HepG2 (cell line): ENCODE results near the gene ZNF26. TPM values are rescaled to one million over a fixed set of nuclear protein-coding genes. Genes with fewer than 3 reads are reported as not detected.
A peak's percentile ranks its signal among the peaks of the same experiment; 100 is the strongest.

Source experiments
- ARID2 ChIP-seq: sonication (generic); formaldehyde crosslinking; IDR thresholded peaks from 2 replicates; pipeline ENCODE4 v1.8.1; 2022; ENCODE audit warnings: mild to moderate bottlenecking, missing genetic modification reagents, borderline replicate concordance
- BRCA1 ChIP-seq: sonication (generic); formaldehyde crosslinking; IDR thresholded peaks from 2 replicates; pipeline ENCODE4 v1.4.0; 2020; ENCODE audit warnings: missing genetic modification reagents
- CREM ChIP-seq, 2 experiments: sonication (generic) in 1 of 2; formaldehyde crosslinking in 1 of 2; IDR thresholded peaks; 2 replicates each; pipeline versions ENCODE4 v1.4.0 to v1.6.1; 2016 to 2020; ENCODE audit warnings: antibody characterized with exemption in 1 of 2, mild to moderate bottlenecking in 1 of 2, missing genetic modification reagents in 1 of 2
- DMAP1 ChIP-seq: IDR thresholded peaks from 2 replicates; pipeline ENCODE4 v1.6.1; 2016
- ELF3 ChIP-seq: IDR thresholded peaks from 2 replicates; pipeline ENCODE4 v1.6.1; 2016; ENCODE audit warnings: missing genetic modification reagents, missing compliant biosample characterization
- GABPA ChIP-seq, 2 experiments: IDR thresholded peaks; 2 replicates each; pipeline ENCODE4 v1.6.1; 2011 to 2016; ENCODE audit warnings: low read depth in 2 of 2, low read length in 1 of 2, missing biosample characterization in 1 of 2, missing genetic modification characterization in 1 of 2
- GABPB1 ChIP-seq: IDR thresholded peaks from 2 replicates; pipeline ENCODE4 v1.6.1; 2016; ENCODE audit warnings: mild to moderate bottlenecking, missing genetic modification reagents, moderate library complexity, missing compliant biosample characterization
- GPN1 ChIP-seq: sonication (generic); formaldehyde crosslinking; IDR thresholded peaks from 2 replicates; pipeline ENCODE4 v1.5.1; 2020; ENCODE audit warnings: missing genetic modification reagents, borderline replicate concordance
- HMG20A ChIP-seq: IDR thresholded peaks from 2 replicates; pipeline ENCODE4 v1.6.1; 2016; ENCODE audit warnings: borderline replicate concordance
- KLF13 ChIP-seq: sonication (generic); formaldehyde crosslinking; IDR thresholded peaks from 2 replicates; pipeline ENCODE4 v1.4.0; 2020; ENCODE audit warnings: mild to moderate bottlenecking, missing genetic modification reagents
- MXD4 ChIP-seq: IDR thresholded peaks from 2 replicates; pipeline ENCODE4 v1.6.1; 2016; ENCODE audit warnings: mild to moderate bottlenecking, missing biosample characterization, missing genetic modification reagents
- NFYB ChIP-seq: sonication (generic); formaldehyde crosslinking; IDR thresholded peaks from 2 replicates; pipeline ENCODE4 v1.4.0; 2020; ENCODE audit warnings: missing genetic modification reagents
- RBM39 ChIP-seq: fragments of 200-400 bp; formaldehyde crosslinking; IDR thresholded peaks from one replicate; pipeline ENCODE4 v1.6.1; 2018; ENCODE audit warnings: antibody characterized with exemption, mild to moderate bottlenecking, low read depth, low read length; ENCODE audit not compliant: poor library complexity, severe bottlenecking
- SMAD3 ChIP-seq: sonication (generic); formaldehyde crosslinking; IDR thresholded peaks from 2 replicates; pipeline ENCODE4 v1.4.0; 2020; ENCODE audit warnings: missing genetic modification reagents
- SP1 ChIP-seq, 2 experiments: fragments of 450-650 bp in 1 of 2; sonication (generic) in 1 of 2; formaldehyde crosslinking in 1 of 2; IDR thresholded peaks; 2 replicates each; pipeline versions ENCODE4 v1.4.0 to v1.6.1; 2016 to 2020; ENCODE audit warnings: missing genetic modification reagents in 1 of 2
- ZNF33A ChIP-seq: sonication (generic); formaldehyde crosslinking; IDR thresholded peaks from 2 replicates; pipeline ENCODE4 v1.5.1; 2020; ENCODE audit warnings: missing genetic modification reagents, mild to moderate bottlenecking, moderate library complexity, borderline replicate concordance
- ZNF496 ChIP-seq: sonication (generic); formaldehyde crosslinking; IDR thresholded peaks from 2 replicates; pipeline ENCODE4 v1.8.1; 2023; ENCODE audit warnings: mild to moderate bottlenecking, moderate library complexity, missing genetic modification reagents; ENCODE audit not compliant: insufficient replicate concordance
- ZNF550 ChIP-seq: sonication (generic); formaldehyde crosslinking; IDR thresholded peaks from 2 replicates; pipeline ENCODE4 v1.4.0; 2020; ENCODE audit warnings: mild to moderate bottlenecking, missing genetic modification reagents, borderline replicate concordance
- ZNF558 ChIP-seq: sonication (generic); formaldehyde crosslinking; IDR thresholded peaks from 2 replicates; pipeline ENCODE4 v1.9.0; 2022; ENCODE audit warnings: mild to moderate bottlenecking, missing genetic modification reagents, borderline replicate concordance
- ZNF569 ChIP-seq: sonication (generic); formaldehyde crosslinking; IDR thresholded peaks from 2 replicates; pipeline ENCODE4 v1.5.0; 2020; ENCODE audit warnings: mild to moderate bottlenecking, missing genetic modification reagents, moderate library complexity, borderline replicate concordance
- ZNF83 ChIP-seq: sonication (generic); formaldehyde crosslinking; IDR thresholded peaks from 2 replicates; pipeline ENCODE4 v1.4.0; 2020; ENCODE audit warnings: missing genetic modification reagents, mild to moderate bottlenecking, borderline replicate concordance
- polyA plus RNA-seq, 8 experiments: library from polyadenylated mRNA; depleted of rRNA in 3 of 8; stranded (reverse) in 7 of 8; unstranded in 1 of 8; fragments of >200 nt; fragmentation: Illumina TruSeq in 4 of 8; extraction: Trizol in 4 of 8; gene quantifications; 2 replicates each; pipeline versions ENCODE4 v1.2.1 to v1.2.3, GENCODE V29; 2011 to 2016; ENCODE audit warnings: low read depth in 4 of 8, missing spikeins in 1 of 8, mixed read lengths in 1 of 8; ENCODE audit not compliant: insufficient read depth in 1 of 8
- total RNA-seq, 5 experiments: library from RNA; depleted of rRNA; stranded (reverse); fragments of >200 nt; fragmentation: Illumina TruSeq; extraction: Trizol; gene quantifications; 2 replicates each; pipeline ENCODE4 v1.2.3, GENCODE V29; 2016; ENCODE audit warnings: low read depth in 1 of 5
- TF ChIP-seq, protein P1 (sequence below): sonication (generic); formaldehyde crosslinking; IDR thresholded peaks from 2 replicates; pipeline ENCODE4 v1.4.0; 2020; ENCODE audit warnings: mild to moderate bottlenecking, missing genetic modification reagents, borderline replicate concordance
- TF ChIP-seq, protein P2 (sequence below): sonication (generic); formaldehyde crosslinking; IDR thresholded peaks from 2 replicates; pipeline ENCODE4 v1.5.1; 2020; ENCODE audit warnings: missing genetic modification reagents, mild to moderate bottlenecking, borderline replicate concordance
- TF ChIP-seq, protein P3 (sequence below): sonication (generic); formaldehyde crosslinking; IDR thresholded peaks from 2 replicates; pipeline ENCODE4 v1.4.0; 2020; ENCODE audit warnings: missing genetic modification reagents; ENCODE audit errors: not compliant biosample characterization

The ZNF26 gene
- total and polyA plus RNA-seq, 2 of the 13 experiments (the other 11 are each of a cell fraction or from before 2014, with no cell fraction given), result 3.8 to 6.5 TPM

DNA sequence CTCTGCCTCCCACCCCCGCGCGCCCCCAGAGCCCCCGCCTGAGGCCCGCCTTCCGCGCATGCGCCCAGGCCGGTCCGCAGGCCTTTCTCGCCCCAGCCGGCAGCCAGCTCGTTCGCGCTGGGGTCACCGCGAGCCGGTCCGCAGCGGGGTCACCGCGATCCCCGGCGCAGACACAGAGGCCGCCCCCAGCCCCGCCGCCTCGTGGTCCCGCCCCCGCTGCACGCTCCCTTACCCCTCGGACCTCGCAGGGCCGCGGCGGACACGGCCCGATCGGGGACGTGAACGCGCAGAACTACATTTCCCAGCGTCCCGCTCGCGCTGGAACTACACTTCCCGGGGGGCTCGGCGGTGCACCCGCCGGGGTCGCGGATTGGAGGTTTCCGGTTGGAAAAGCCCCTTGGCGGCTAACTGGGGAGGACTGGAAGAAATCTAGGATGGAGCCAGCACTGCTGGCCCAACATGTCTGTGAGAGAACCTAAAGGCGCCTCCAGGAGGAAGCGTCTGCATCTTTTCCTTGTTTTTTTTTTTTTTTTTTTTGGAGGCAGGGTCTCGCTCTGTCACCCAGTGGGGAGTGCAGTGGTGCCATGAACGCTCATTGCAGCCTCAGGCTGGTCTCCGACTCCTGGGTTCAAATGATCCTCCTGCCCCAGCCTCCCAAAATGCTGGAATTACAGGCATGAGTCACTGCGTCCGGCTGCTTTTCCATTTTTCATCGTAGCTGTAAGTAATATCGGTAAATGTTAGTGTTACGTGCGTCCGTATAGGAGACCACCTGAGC, 30.0 kb upstream of the ZNF26 start, which contains the start of gene ZNF605 (continued):
- TF ChIP-seq ZNF558 (CRISPR knock-in tag), result peak; percentile 38; the same call in 1 of the 2 replicates
- 0 out of 2 replicates have a peak, but pooled peaks have one; percentile 30 for TF ChIP-seq BRCA1 (CRISPR knock-in tag)
- no peak; the same call in 1 of the 2 replicates for TF ChIP-seq GPN1 (CRISPR knock-in tag)
- TF ChIP-seq HMG20A, result no peak
- TF ChIP-seq ZNF496, result no peak
- TF ChIP-seq ARID2, result no peak
- peak; percentile 79 for TF ChIP-seq GABPA (IDR thresholded peaks at IDR 0.05; ENCODE audit: low read depth, low read length)
- peak; percentile 95 for TF ChIP-seq GABPA (CRISPR knock-in tag; IDR thresholded peaks at IDR 0.05; ENCODE audit: low read depth)
- peak; percentile 63; the same call in 1 of the 2 replicates for TF ChIP-seq ELF3 (CRISPR knock-in tag)
- TF ChIP-seq ZNF569 (CRISPR knock-in tag), result no peak
- TF ChIP-seq SMAD3, result no peak
- TF ChIP-seq ZNF33A, result no peak
- TF ChIP-seq, protein P1, sequence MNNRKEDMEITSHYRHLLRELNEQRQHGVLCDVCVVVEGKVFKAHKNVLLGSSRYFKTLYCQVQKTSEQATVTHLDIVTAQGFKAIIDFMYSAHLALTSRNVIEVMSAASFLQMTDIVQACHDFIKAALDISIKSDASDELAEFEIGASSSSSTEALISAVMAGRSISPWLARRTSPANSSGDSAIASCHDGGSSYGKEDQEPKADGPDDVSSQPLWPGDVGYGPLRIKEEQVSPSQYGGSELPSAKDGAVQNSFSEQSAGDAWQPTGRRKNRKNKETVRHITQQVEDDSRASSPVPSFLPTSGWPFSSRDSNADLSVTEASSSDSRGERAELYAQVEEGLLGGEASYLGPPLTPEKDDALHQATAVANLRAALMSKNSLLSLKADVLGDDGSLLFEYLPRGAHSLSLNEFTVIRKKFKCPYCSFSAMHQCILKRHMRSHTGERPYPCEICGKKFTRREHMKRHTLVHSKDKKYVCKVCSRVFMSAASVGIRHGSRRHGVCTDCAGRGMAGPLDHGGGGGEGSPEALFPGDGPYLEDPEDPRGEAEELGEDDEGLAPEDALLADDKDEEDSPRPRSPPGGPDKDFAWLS (CRISPR knock-in tag), result no peak
- peak; percentile 73 for TF ChIP-seq NFYB (CRISPR knock-in tag)
- peak; percentile 96 for TF ChIP-seq GABPB1
- TF ChIP-seq CREM (IDR thresholded peaks at IDR 0.05), result peak; percentile 96
- TF ChIP-seq CREM (CRISPR knock-in tag; IDR thresholded peaks at IDR 0.05), result no peak
- no peak for TF ChIP-seq RBM39
- TF ChIP-seq, protein P2, sequence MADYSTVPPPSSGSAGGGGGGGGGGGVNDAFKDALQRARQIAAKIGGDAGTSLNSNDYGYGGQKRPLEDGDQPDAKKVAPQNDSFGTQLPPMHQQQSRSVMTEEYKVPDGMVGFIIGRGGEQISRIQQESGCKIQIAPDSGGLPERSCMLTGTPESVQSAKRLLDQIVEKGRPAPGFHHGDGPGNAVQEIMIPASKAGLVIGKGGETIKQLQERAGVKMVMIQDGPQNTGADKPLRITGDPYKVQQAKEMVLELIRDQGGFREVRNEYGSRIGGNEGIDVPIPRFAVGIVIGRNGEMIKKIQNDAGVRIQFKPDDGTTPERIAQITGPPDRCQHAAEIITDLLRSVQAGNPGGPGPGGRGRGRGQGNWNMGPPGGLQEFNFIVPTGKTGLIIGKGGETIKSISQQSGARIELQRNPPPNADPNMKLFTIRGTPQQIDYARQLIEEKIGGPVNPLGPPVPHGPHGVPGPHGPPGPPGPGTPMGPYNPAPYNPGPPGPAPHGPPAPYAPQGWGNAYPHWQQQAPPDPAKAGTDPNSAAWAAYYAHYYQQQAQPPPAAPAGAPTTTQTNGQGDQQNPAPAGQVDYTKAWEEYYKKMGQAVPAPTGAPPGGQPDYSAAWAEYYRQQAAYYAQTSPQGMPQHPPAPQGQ (CRISPR knock-in tag), result no peak
- TF ChIP-seq, protein P3, sequence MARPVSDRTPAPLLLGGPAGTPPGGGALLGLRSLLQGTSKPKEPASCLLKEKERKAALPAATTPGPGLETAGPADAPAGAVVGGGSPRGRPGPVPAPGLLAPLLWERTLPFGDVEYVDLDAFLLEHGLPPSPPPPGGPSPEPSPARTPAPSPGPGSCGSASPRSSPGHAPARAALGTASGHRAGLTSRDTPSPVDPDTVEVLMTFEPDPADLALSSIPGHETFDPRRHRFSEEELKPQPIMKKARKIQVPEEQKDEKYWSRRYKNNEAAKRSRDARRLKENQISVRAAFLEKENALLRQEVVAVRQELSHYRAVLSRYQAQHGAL (CRISPR knock-in tag), result peak; percentile 73
- TF ChIP-seq DMAP1 (CRISPR knock-in tag), result no peak
- TF ChIP-seq ZNF550, result no peak
- no peak for TF ChIP-seq ZNF83 (CRISPR knock-in tag)
- no peak for TF ChIP-seq SP1 (IDR thresholded peaks at IDR 0.05)
- no peak for TF ChIP-seq SP1 (CRISPR knock-in tag; IDR thresholded peaks at IDR 0.05)
- no peak for TF ChIP-seq KLF13 (CRISPR knock-in tag)
- TF ChIP-seq MXD4 (CRISPR knock-in tag), result no peak
